ENCODE results near the gene GUCY1A1.

DNA sequence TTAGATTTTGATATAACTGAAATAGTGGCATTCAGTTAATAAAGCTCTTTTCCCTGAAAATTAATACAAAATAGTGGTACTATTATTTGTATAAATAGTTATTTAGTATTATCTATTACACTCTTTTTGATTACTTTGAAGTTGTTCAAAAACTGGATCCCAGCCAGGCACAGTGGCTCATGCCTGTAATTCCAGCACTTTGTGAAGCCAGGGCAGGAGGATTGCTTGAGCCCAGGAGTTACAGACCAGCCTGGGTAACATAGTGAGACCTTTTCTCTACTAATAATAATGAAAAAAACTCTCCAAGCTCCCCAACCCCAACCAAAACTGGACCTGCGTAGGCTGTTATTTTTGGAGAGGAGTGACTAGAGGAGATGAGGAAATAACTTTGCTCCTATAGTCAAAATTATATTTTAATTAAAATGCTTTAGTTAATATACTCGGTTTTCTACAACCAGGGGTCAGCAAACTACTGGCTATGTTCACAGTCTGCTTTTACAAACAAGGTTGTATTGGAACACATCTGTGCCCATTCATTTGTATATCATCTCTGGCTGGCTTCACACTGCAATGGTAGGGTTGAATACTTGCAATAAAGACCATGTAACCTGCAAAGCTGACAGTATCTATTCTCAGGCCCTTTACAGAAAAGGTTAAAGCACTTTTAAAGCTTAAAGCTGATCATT, 27.6 kb downstream of the GUCY1A1 start:
- TF ChIP-seq REST (IDR thresholded peaks at IDR 0.05; ENCODE audit: low read depth), result no peak
- TF ChIP-seq POLR2A (IDR thresholded peaks at IDR 0.05; ENCODE audit: borderline replicate concordance, extremely low read depth, insufficient read depth, insufficient read length), result no peak
- TF ChIP-seq CTCF (IDR thresholded peaks at IDR 0.05 in 2 of 3, conservative IDR thresholded peaks at IDR 0.05 in 1 of 3; ENCODE audit: borderline replicate concordance in 1 of 3, insufficient read depth in 1 of 3, low read depth in 2 of 3, low read length in 2 of 3), result no peak
- TF ChIP-seq FOSL1 (IDR thresholded peaks at IDR 0.05; ENCODE audit: low read depth), result no peak

All from HCT116 (cell line).